GM21526 (cell line): Measurements from ENCODE around the gene TNNI3.
"Not testable (repeated sequence)": the region's sequence is repeated elsewhere in the genome, so short reads cannot be mapped to it uniquely, and the experiment has no call there.

Experiments
- ATAC-seq: cut with Tn5 transposase; IDR thresholded peaks from one replicate; pipeline ENCODE4 v1.9.1; 2021; ENCODE audit warnings: moderate library complexity; ENCODE audit not compliant: unreplicated experiment, low FRiP score

TNNI3 gene

GRCh38 chr19:55157064-55157908 is at the start of gene TNNI3:
Gene TNNI3 (minus strand): TSS chr19:55157732. CDS start chr19:55157589, 143 bp downstream.
- no peak for ATAC-seq

- no peak for ATAC-seq
Observed at GRCh38 chr19:55206664-55207500, 49.4 kb upstream of the TNNI3 start.

- ATAC-seq = not testable (repeated sequence)
Observed at GRCh38 chr19:55202199-55202598, 44.7 kb upstream of the TNNI3 start.

GRCh38 chr19:55199620-55200204 is 42.2 kb upstream of the TNNI3 start:
- no peak for ATAC-seq

GRCh38 chr19:55198651-55199050 is 41.1 kb upstream of the TNNI3 start:
- ATAC-seq = no peak

GRCh38 chr19:55197528-55197927 is 40.0 kb upstream of the TNNI3 start:
- no peak for ATAC-seq

GRCh38 chr19:55196803-55197202 is 39.3 kb upstream of the TNNI3 start:
- ATAC-seq = no peak

- ATAC-seq = no peak
Observed at GRCh38 chr19:55193481-55193880, 35.9 kb upstream of the TNNI3 start.

GRCh38 chr19:55189403-55189835 is 31.9 kb upstream of the TNNI3 start:
- ATAC-seq = no peak

- ATAC-seq = no peak
Observed at GRCh38 chr19:55188625-55189024, 31.1 kb upstream of the TNNI3 start.

- ATAC-seq = no peak
Observed at GRCh38 chr19:55186080-55186479, 28.5 kb upstream of the TNNI3 start.

- ATAC-seq = no peak
Observed at GRCh38 chr19:55181740-55182139, 24.2 kb upstream of the TNNI3 start.

GRCh38 chr19:55179606-55180484 is 22.3 kb upstream of the TNNI3 start, which contains the start of gene SYT5:
Gene SYT5 (minus strand): TSS chr19:55180289. CDS start chr19:55179041, 1,248 bp downstream.
- ATAC-seq = no peak

- peak; percentile 45 for ATAC-seq
Observed at GRCh38 chr19:55178781-55179599, 21.5 kb upstream of the TNNI3 start.

- no peak for ATAC-seq
Observed at GRCh38 chr19:55176076-55176475, 18.5 kb upstream of the TNNI3 start.

- no peak for ATAC-seq
Observed at GRCh38 chr19:55175117-55175867, 17.8 kb upstream of the TNNI3 start.

- no peak for ATAC-seq
Observed at GRCh38 chr19:55174425-55175116, 17.0 kb upstream of the TNNI3 start.
